Measurements from ENCODE around the gene GJA4. TPM values are rescaled to one million over a fixed set of nuclear protein-coding genes. Genes with fewer than 3 reads are reported as not detected.
A peak's percentile ranks its signal among the peaks of the same experiment; 100 is the strongest.

Gene GJA4
- total and polyA plus RNA-seq, 2 of the 13 experiments (the other 11 are each of a cell fraction or from before 2014, with no cell fraction given) = not detected

- TF ChIP-seq ZBTB2 (CRISPR knock-in tag; IDR thresholded peaks at IDR 0.05; ENCODE audit: low read depth) (no peak), RBFOX2 (IDR thresholded peaks at IDR 0.05; ENCODE audit: low read depth, low read length) (no peak), ZFX (CRISPR knock-in tag; IDR thresholded peaks at IDR 0.05; ENCODE audit: low read depth) (peak; percentile 72), KDM4B (CRISPR knock-in tag; IDR thresholded peaks at IDR 0.05) (no peak), PATZ1 (CRISPR knock-in tag; IDR thresholded peaks at IDR 0.05) (peak; percentile 97), TEAD3 (CRISPR knock-in tag; optimal IDR thresholded peaks at IDR 0.05; ENCODE audit: borderline replicate concordance) (peak; percentile 33), BORCS8-MEF2B (CRISPR knock-in tag; IDR thresholded peaks at IDR 0.05) (peak; percentile 57), IKZF5 (CRISPR knock-in tag; IDR thresholded peaks at IDR 0.05) (peak; percentile 33), MXD4 (CRISPR knock-in tag; IDR thresholded peaks at IDR 0.05) (peak; percentile 51; the same call in 1 of the 2 replicates), GTF3A (CRISPR knock-in tag; conservative IDR thresholded peaks at IDR 0.05) (no peak), ETV5 (CRISPR knock-in tag; IDR thresholded peaks at IDR 0.05; ENCODE audit: borderline replicate concordance) (no peak), SALL1 (CRISPR knock-in tag; IDR thresholded peaks at IDR 0.05) (peak; percentile 86), ELF3 (CRISPR knock-in tag; IDR thresholded peaks at IDR 0.05) (peak; percentile 27; the same call in 1 of the 2 replicates), IKZF4 (CRISPR knock-in tag; IDR thresholded peaks at IDR 0.05; ENCODE audit: borderline replicate concordance, low read depth, not compliant biosample characterization) (no peak), KLF9 (CRISPR knock-in tag; IDR thresholded peaks at IDR 0.05; ENCODE audit: low read depth) (no peak), ZBTB4 (CRISPR knock-in tag; IDR thresholded peaks at IDR 0.05; ENCODE audit: borderline replicate concordance) (no peak; the same call in 1 of the 2 replicates), RARA (CRISPR knock-in tag; IDR thresholded peaks at IDR 0.05) (peak; percentile 69), BCL3 (CRISPR knock-in tag; IDR thresholded peaks at IDR 0.05) (0 out of 2 replicates have a peak, but pooled peaks have one; percentile 57), SMARCE1 (IDR thresholded peaks at IDR 0.05; ENCODE audit: borderline replicate concordance) (no peak), SNAPC2 (CRISPR knock-in tag; IDR thresholded peaks at IDR 0.05) (no peak), RFXANK (CRISPR knock-in tag; IDR thresholded peaks at IDR 0.05) (no peak)
These were observed 32.8 kb downstream of the GJA4 start (continued) for GRCh38 chr1:34825455-34826091.

Data from HepG2 (cell line).